Urinary bladder (tissue), 4 donors: Measurements from ENCODE around the gene KIFAP3. TPM values are rescaled to one million over a fixed set of nuclear protein-coding genes. Genes with fewer than 3 reads are reported as not detected.
A peak's percentile ranks its signal among the peaks of the same experiment; 100 is the strongest.

Source experiments
- DNase-seq: peaks from one replicate; pipeline ENCODE4 v3.0.0-alpha.2; 2015; ENCODE audit errors: extremely low spot score
- H3K27ac ChIP-seq: one replicate; pipeline ENCODE4 v1.5.1; 2013; ENCODE audit warnings: low read depth, mild to moderate bottlenecking, moderate library complexity
- H3K36me3 ChIP-seq: one replicate; pipeline ENCODE4 v1.6.1; 2013; ENCODE audit warnings: mild to moderate bottlenecking, moderate library complexity; ENCODE audit not compliant: insufficient read depth
- H3K4me1 ChIP-seq: one replicate; pipeline ENCODE4 v1.6.1; 2013; ENCODE audit warnings: mild to moderate bottlenecking, moderate library complexity; ENCODE audit not compliant: insufficient read depth
- H3K4me3 ChIP-seq: one replicate; pipeline ENCODE4 v1.5.1; 2013; ENCODE audit warnings: low read depth, low read length
- WGBS: extraction: QIAGEN DNeasy Blood & Tissue Kit; methylation state at CpG from one replicate; pipeline ENCODE4 v1.1.7; 2013; 5-methylcytosine and 5-hydroxymethylcytosine counted together
- polyA plus RNA-seq: library from polyadenylated mRNA; stranded (reverse); fragments of 200-250 nt; gene quantifications from one replicate; pipeline ENCODE4 v1.2.3, GENCODE V29; 2013
- total RNA-seq: library from RNA; depleted of rRNA; stranded (reverse); fragments of >200 nt; gene quantifications from one replicate; pipeline ENCODE4 v1.2.3, GENCODE V29; 2014
- donor health status: healthy with polysubstance abuse.
- donor health status: healthy.

The KIFAP3 gene
- total and polyA plus RNA-seq, 2 donors, result 14.2 to 60.0 TPM

DNA sequence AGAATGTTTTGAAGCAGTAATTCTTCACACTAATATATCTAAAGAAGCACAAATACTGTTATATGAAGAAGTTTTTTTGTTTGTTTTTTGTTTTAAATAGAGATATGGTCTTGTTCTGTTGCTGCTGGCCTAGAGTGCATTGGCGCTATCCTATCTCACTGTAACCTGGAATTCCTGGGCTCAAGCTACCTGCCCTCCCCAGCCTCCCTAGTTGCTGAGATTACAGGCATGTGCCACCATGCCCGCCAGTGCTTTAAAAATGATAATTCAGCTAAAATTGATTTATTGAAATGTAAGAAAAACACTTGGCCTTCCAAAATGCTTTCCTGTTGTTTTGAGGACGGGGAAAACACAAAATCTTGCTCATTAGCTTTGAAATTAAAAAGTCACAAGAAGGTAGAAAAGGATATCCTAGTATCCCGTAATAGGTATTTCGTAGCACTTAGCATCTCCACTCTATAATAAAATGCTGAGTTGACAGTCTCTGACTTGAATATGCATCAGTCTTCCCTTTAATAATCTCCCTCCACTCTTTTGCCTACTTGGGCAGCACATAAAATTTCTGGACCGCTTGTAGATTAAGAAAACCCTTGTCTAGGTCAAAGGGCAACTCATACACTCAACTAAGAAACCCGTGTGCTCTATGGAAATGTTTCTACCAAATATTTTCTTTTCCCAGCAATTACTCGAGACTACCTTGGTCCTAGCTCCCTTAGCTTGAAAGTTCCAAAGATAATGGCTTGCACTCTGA, 182.1 kb downstream of the KIFAP3 start:
- WGBS, result 56% methylated on average over 8 of the region's 8 CpGs
- peak; percentile 0 for DNase-seq

DNA sequence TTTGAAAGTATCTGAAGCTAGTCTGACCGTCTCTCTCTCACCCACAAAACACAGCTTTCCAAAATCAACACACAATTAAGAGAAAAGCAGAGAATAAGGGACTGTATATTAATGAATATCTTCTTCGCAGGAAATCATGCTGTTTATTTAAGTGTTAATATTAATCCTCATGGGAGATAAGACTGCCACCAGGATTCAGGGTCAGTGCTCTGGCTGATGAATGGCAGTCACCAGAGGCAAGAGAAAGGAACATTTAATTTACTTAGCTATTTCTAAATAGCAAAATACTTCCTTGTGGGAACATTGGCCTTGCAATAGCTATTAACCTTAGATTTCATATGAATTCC, 183.0 kb downstream of the KIFAP3 start:
- peaks cover 3% of the 10 kb centered on the region for H3K4me1 ChIP-seq
- no peak overlapping the region for H3K4me3 ChIP-seq
- no peak for DNase-seq
- H3K36me3 ChIP-seq, result no peaks in the 10 kb centered on the region
- 74% methylated on average over 2 of the region's 2 CpGs for WGBS
- H3K27ac ChIP-seq, result no peak overlapping the region

More for the DNA sequence above, 182.1 kb downstream of the KIFAP3 start:
- Histone ChIP-seq H3K4me3 (peak overlapping the region; percentile 98), H3K27ac (no peak overlapping the region), H3K36me3 (no peaks in the 10 kb centered on the region), H3K4me1 (peaks cover 3% of the 10 kb centered on the region)

DNA sequence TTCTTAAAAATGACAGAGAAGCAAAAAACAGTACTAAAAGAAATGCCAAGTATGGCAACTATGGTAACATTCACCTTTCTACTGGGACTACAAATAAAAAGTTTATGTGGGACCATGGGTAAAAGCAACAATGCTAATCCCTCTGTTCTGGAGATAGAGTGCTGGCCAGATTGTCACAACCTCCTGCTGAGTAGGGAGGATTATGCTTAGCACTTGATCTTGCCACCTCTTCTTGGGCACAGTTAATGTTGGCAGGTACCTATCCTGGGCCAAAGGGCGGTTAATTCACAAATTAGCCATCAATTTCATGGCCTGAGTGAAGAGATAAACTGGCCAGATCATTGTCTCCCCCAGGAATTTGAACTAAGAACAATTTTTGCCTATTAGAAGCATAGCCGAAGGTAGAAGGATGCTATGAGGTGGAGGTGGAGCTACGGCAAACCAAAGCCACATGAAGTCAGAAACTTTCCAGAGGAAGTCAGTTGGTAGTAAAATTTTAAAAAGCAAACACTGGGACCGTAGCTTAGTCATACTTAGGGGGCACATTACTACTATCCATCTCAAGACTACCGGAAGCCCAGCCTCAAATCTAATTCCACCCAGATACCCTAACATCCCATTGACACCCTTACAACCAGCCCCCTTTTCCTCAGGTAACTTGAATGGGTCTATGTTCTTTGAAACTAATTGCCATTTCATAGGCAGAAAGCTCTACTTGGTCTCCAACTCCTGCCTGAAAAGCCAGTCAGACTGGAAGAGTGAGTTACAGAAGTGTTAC, 183.5 kb downstream of the KIFAP3 start:
- WGBS, result 76% methylated on average over 5 of the region's 5 CpGs
- peak; percentile 71 for DNase-seq
- peaks cover 3% of the 10 kb centered on the region for H3K4me1 ChIP-seq
- H3K27ac ChIP-seq, result no peak overlapping the region
- H3K36me3 ChIP-seq, result no peaks in the 10 kb centered on the region
- H3K4me3 ChIP-seq, result no peak overlapping the region

DNA sequence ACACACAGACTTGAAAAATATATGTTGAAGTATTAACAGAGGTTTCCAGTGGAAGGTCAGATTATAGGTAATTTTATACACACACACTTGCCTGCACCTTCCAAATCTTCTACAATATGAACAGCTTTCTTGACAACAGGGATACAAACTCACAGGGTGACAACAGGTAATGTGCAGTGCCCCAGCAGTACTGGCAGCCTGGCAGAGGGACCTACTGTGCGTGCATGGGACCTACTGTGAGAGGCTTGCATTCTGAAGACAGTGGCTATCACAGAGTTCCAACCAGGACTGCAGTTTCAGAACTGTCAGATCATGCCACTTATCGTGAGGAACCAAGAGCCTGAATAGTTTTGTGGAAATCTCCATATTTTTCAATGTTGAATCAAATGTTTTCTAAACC, 184.6 kb downstream of the KIFAP3 start:
- DNase-seq, result no peak
- H3K27ac ChIP-seq, result no peak overlapping the region
- H3K36me3 ChIP-seq, result no peaks in the 10 kb centered on the region
- H3K4me3 ChIP-seq, result no peak overlapping the region
- H3K4me1 ChIP-seq, result peaks cover 5% of the 10 kb centered on the region
- 90% methylated on average over 2 of the region's 2 CpGs for WGBS

DNA sequence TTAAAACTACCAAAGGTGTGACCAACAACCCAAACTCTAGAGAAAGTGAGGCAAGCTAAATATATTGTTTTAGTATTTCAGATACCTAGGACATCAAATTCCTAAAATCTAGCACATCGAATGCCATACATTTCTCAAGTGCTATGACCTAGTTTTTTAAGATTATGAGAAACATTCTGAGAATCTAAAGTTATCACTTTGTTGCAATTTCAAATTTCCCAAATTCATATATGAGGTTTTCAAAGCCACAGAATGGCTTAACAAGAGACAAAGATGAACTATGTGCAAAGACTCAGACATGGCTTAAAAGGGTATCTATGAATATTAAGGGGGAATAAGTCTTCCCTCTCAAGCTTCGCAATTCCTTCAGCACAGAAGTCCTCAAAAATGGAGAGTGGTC, 187.6 kb downstream of the KIFAP3 start:
- Histone ChIP-seq H3K36me3 (no peaks in the 10 kb centered on the region), H3K4me1 (peaks cover 1% of the 10 kb centered on the region), H3K4me3 (no peak overlapping the region), H3K27ac (no peak overlapping the region)
- 75% methylated on average over 2 of the region's 2 CpGs for WGBS
- DNase-seq, result no peak

DNA sequence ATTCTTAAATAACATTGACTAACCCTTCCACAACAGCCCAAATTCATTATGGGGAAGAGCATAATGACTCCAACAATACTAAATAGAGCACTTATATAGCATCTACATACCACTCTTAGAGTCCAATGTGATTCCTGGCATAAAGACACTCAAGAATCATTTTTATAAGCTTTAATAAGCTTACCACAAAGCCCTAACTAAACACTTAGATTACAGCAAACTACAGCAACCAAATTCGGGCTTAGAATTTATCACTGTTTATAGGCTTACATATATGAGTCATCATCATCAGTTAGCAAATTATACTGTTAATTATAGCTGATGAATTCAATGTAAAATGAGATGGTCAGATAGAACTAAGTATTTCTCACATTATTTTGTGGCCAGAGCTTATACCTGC, 188.1 kb downstream of the KIFAP3 start:
- no peak for DNase-seq
- Histone ChIP-seq H3K4me1 (peaks cover 1% of the 10 kb centered on the region), H3K27ac (no peak overlapping the region), H3K4me3 (no peak overlapping the region), H3K36me3 (no peaks in the 10 kb centered on the region)
- 33% methylated on average over 1 of the region's 1 CpG for WGBS

DNA sequence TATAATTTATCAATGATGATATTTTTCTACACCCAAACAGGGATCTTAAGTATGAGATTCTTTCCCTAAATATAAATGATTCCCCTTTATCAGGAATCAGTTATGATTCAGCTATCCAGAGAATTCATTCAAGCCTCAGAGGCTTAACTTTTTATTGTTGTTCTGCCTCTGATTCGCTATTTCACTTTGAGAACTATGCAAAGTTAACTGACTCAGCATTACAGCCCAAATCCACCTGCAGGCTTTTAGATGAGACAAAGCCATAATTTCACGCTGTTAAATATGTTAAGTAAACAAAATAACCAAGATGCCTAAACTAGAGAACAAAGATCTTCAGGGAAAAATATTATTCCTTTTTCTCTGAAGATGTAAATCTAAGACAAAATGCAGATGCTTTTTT, 189.3 kb downstream of the KIFAP3 start:
- Histone ChIP-seq H3K27ac (no peak overlapping the region), H3K4me1 (peaks cover 1% of the 10 kb centered on the region), H3K4me3 (no peak overlapping the region), H3K36me3 (no peaks in the 10 kb centered on the region)
- no peak for DNase-seq
- WGBS, result 63% methylated on average over 2 of the region's 2 CpGs

DNA sequence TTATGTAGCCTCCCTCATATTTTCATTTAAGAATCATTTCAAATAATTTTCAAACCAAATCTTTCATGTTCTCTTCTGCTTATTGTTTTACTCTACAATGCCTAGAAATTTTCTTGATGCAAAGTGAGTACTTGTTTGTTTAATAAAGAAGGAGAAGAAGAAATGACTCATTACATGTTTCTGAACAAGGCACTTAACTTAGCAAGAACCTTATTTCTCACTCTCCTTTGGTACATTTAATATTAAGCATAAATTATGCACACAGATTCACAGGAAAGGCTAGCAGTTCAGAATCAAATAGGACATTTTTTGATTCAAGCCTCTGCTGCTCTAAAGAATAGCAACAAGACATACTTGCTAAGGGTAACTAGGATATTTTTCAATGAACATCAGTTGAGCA, 189.9 kb downstream of the KIFAP3 start:
- peaks cover 1% of the 10 kb centered on the region for H3K4me1 ChIP-seq
- H3K4me3 ChIP-seq, result no peak overlapping the region
- H3K27ac ChIP-seq, result no peak overlapping the region
- H3K36me3 ChIP-seq, result no peaks in the 10 kb centered on the region
- DNase-seq, result no peak

DNA sequence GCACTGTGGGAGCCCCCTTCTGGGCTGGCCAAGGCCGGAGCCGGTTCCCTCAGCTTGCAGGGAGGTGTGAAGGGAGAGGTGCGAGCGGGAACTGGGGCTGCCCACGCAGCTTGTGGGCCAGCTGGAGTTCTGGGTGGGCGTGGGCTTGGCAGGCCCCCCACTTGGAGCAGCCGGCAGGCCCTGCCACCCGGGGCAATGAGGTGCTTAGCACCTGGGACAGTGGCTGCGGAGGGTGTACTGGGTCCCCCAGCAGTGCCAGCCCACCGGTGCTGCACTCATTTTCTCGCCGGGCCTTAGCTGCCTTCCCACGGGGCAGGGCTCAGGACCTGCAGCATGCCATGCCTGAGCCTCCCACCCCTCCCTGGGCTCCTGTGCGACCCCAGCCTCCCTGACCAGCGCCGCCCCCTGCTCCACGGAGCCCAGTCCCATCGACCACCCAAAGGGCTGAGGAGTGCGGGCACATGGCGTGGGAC, 192.4 kb downstream of the KIFAP3 start:
- Histone ChIP-seq H3K4me1 (peaks cover 1% of the 10 kb centered on the region), H3K4me3 (no peak overlapping the region), H3K27ac (no peak overlapping the region), H3K36me3 (no peaks in the 10 kb centered on the region)
- no peak for DNase-seq
- 97% methylated on average over 20 of the region's 20 CpGs for whole genome bisulfite sequencing

DNA sequence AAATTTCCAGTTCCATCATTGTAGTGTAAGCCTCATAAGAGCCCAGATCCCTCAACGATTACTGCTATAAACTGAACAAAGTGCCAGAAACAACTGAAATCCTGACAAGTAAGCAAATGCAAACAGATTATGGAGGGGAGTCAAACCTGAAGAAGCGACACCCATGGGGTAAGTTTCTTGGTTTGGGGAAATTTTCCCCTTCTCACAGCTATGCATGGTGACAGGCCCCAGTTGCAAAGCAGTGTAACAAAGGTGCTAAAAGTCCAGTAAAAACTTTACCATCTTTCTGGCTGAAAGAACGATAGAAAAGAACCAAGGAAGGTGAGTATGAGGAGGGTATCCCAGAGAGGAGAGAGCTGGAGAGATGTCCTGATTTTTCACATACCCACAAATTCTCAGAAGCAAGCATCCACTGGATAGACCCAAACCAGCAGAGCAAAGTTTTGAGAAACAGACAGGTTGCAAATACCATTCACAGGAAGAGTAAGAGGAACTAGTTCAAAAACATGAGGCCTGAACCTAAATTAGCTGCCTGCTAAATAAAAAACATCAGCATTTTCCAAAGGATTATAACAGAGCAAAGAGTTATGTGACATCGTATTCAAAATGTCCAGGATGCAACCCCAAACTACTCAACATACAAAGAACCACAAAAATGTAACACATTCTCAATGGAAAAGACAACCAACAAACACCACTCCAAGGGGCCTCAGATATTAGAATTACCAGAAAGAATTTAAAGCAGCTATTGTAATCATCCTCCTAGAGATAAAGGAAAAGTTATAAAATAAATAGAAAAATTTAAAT, 195.3 kb downstream of the KIFAP3 start:
- H3K4me3 ChIP-seq, result no peak overlapping the region
- H3K36me3 ChIP-seq, result no peaks in the 10 kb centered on the region
- no peak overlapping the region for H3K27ac ChIP-seq

DNA sequence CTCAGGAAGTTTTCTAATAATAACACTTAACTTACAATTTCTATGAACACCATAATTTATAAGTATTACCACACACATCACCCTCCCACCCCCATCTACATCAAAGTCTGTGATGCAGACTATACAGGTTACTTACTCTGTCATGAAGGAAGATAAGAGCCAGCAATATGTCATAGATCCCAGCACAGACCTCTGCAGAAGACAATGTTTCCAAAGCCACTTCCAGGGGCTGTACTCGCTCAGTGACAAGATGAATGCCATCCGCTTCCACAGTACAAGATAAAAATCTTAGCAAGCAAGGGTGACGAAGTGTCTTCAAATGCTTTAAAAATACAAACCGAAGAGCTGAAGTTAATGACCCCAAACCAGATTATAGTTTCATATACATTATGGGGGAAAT, 196.0 kb downstream of the KIFAP3 start:
- 80% methylated on average over 4 of the region's 4 CpGs for WGBS
- Histone ChIP-seq H3K36me3 (no peaks in the 10 kb centered on the region), H3K4me1 (no peaks in the 10 kb centered on the region), H3K4me3 (no peak overlapping the region), H3K27ac (no peak overlapping the region)
- DNase-seq, result no peak

More for the DNA sequence above, 195.3 kb downstream of the KIFAP3 start:
- WGBS, result 83% methylated on average over 4 of the region's 4 CpGs
- H3K4me1 ChIP-seq, result no peaks in the 10 kb centered on the region
- DNase-seq, result no peak

DNA sequence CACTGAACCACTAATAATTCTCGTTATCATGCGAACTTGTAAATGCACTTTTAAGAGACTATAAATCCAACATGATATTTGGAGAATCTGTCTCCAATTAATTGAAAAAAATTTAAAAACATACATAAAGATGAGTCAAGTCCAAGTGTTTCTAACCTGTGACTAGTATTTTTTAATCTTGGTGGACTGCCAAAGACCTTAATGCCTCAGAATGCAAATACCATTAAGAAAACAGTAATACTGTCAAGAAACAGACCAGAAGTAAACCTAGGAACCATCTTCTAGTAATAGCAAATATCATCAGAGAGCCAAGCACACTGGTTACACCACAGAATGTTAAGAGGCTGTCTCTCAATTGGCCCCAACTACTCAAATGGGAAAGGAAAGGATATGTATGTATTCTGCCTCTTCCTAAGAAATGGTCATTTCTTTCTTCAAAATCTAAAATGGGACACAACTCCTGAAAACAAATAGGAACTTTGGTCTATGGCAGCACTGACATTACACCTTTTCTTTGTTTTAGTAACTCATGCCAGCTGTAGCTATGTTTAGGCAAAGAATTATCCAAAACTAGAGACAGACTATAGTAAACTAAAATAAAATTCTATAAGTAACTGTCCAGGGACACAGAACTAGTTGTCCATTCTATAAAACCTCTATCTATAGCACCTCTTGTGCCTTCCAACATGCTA, 196.5 kb downstream of the KIFAP3 start:
- DNase-seq, result no peak
- Histone ChIP-seq H3K4me3 (no peak overlapping the region), H3K36me3 (peaks cover 2% of the 10 kb centered on the region), H3K27ac (no peak overlapping the region), H3K4me1 (no peaks in the 10 kb centered on the region)
- WGBS, result 76% methylated on average over 2 of the region's 2 CpGs

DNA sequence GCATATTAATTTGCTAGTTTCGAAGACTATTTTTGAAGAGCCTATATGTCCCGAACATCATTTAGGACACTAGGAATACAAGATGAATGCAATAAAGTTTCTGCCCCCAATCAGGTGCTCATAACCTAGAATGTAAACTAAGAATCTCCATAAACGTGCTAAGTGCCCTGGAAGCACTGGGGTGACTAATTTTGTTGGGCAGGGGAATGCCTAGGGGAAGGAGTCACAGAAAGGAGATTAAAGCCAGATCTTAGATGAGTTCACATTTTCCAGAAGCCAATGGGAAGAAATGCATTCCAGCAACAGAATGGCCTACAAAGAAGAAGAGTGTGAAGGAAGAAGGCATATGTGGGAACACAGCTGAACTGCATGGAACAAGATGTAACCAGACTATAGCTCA, 200.3 kb downstream of the KIFAP3 start:
- DNase-seq, result no peak
- H3K4me1 ChIP-seq, result no peaks in the 10 kb centered on the region
- 75% methylated on average over 3 of the region's 3 CpGs for WGBS
- H3K4me3 ChIP-seq, result no peak overlapping the region
- H3K36me3 ChIP-seq, result peaks cover 3% of the 10 kb centered on the region
- H3K27ac ChIP-seq, result no peak overlapping the region
